ENCODE data around the gene FNIP1.
"Not testable (repeated sequence)": the region's sequence is repeated elsewhere in the genome, so short reads cannot be mapped to it uniquely, and the experiment has no call there.

Gene FNIP1

DNA sequence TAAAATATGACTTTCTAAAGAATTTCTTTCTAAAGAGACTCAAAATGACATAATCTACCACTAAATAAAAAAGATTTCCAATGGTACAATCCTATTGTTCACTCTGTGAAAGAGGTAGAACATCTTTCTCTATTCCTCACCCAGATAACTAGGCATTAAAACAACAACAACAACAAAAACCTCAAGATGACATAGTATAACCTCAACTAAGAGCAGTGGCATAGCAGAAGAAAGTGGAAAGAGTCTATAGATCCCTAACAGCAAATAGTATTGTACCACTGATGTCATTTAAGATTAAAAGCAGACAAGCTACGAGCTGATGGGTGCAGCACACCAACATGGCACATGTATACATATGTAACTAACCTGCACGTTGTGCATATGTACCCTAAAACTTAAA lies 191.7 kb downstream of the FNIP1 start:
- no peak for DNase-seq

DNA sequence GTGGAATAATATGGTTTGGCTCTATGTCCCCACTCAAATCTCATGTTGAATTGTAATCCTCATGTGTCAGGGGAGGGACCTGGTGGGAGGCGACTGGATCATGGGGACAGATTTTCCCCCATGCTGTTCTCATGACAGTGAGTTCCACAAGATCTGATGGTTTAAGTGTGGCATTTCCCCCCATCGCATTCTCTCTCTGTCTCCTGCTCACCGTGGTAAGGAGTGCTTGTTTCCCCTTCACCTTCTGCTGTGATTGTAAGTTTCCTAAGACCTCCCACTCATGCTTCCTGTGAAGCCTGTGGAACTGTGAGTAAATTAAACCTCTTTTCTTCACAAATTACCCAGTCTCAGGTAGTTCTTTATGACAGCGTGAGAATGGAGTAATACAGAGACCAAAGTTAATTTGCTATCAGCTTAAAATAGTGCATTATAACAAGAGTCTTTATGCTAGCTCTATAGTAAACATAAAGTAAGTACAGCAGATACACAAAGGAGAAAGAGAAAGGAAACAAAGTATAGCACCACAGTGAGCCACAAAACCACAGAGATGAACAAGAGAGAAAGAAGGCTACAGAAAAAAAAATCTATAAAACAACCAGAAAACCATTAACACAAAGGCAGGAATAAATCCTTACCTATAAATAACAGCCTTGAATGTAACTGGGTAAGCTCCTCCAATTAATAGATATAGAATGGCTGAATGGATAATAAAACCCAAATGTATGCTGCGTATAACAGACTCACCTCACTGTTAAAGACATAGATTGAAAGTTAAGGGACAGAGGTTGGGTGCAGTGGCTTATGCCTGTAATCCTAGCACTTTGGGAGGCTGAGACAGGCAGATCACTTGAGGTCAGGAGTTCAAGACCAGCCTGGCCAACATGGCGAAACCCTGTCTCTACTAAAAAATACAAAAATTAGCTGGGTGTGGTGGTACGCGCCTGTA lies 201.5 kb downstream of the FNIP1 start:
- DNase-seq: peak in 1 of 5 donors; percentile 62

DNA sequence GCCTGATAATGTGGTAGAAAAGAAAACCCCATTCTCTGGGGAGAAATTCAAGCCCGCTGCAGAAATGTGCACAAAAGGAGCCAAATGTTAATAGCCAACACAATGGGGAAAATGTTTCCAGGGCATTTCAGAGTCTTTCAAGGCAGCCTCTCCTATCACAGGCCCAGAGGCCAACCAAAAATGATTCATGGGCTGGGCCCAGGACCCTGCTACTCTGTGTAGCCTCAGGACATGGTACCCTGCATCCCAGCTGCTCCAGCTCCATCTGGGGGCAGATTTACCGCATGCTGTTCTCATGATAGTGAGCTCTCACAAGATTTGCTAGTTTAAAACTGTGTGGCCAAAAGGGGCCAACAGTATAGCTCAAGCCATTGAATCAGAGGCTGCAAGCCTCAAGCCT lies 202.9 kb downstream of the FNIP1 start:
- no peak for DNase-seq

DNA sequence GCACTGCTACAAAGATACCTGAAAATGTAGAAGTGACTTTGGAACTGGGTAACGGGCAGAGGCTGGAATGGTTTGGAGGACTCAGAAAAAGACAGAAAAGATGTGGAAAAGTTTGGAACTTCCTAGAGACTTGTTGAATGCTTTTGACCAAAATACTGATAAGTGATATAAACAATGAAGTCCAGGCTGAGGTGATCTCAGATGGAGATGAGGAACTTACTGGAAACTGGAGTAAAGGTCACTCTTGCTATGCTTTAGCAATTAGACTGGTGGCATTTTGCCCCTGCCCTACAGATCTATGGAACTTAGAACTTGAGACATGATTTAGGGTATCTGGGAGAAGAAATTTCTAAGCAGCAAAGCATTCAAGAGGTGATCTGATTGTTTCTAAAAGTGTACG lies 203.4 kb downstream of the FNIP1 start:
- DNase-seq: not testable (repeated sequence)
